ENCODE measurements around the gene NELL1. TPM values are rescaled to one million over a fixed set of nuclear protein-coding genes. Genes with fewer than 3 reads are reported as not detected.
A peak's percentile ranks its signal among the peaks of the same experiment; 100 is the strongest.

NELL1 gene
- total RNA-seq, 4 donors from 2014 or later: 0.27 TPM; not detected in 3

GRCh38 chr11:20670932-20671403 is 1.6 kb downstream of the NELL1 start:
- in situ Hi-C loops (cut with MboI; ENCODE audit: low pct_ligation_motif_present in 1 of 4, low pct_unique_long_range_greater_than_20kb in 1 of 4, low sequenced_read_pairs in 3 of 4): loop anchor here in 1 of 4 donors (25.0 kb wide), 1 partner anchor 841 kb away; no protein-coding TSS in a partner anchor
- TF ChIP-seq EP300 (IDR thresholded peaks at IDR 0.05; ENCODE audit: low read depth) (no peak), POLR2AphosphoS5 (IDR thresholded peaks at IDR 0.05) (no peak), POLR2A (IDR thresholded peaks at IDR 0.05) (no peak)
- Histone ChIP-seq H3K27me3 (peaks cover 75% of the 10 kb centered on the region), H3K27ac (no peak overlapping the region), H3K36me3 (no peaks in the 10 kb centered on the region), H3K4me3 (no peak overlapping the region), H3K4me1 (peaks cover 0 to 8% (median 6%) of the 10 kb centered on the region in 4 donors), H3K9me3 (no peaks in the 10 kb centered on the region)
- intact Hi-C loops (cut with DNase I; ENCODE audit: low total_unique reads): no loop called here
- WGBS, 2 donors (ENCODE audit: low coverage in 1 of 2): 33% methylated on average over 21 of the region's 21 CpGs; no CpG with 5 or more reads in 1 of the 2 donors
- DNase-seq: no peak

- 20 to 22% methylated on average over 2 to 6 of the region's 6 CpGs for WGBS, 2 donors (ENCODE audit: low coverage in 1 of 2)
- peaks cover 66% of the 10 kb centered on the region for H3K27me3 ChIP-seq
- no peaks in the 10 kb centered on the region for H3K36me3 ChIP-seq
- no peak overlapping the region for H3K4me3 ChIP-seq
- no peak for DNase-seq
- intact Hi-C loops (cut with DNase I; ENCODE audit: low total_unique reads): no loop called here
- H3K4me1 ChIP-seq: peaks cover 0 to 8% (median 6%) of the 10 kb centered on the region in 4 donors
- TF ChIP-seq POLR2A (IDR thresholded peaks at IDR 0.05) (no peak), EP300 (IDR thresholded peaks at IDR 0.05; ENCODE audit: low read depth) (no peak), CTCF (IDR thresholded peaks at IDR 0.05) (no peak), POLR2AphosphoS5 (IDR thresholded peaks at IDR 0.05) (no peak)
- no peak overlapping the region for H3K27ac ChIP-seq
- H3K9me3 ChIP-seq: no peaks in the 10 kb centered on the region
- in situ Hi-C loops (cut with MboI; ENCODE audit: low pct_ligation_motif_present in 1 of 4, low pct_unique_long_range_greater_than_20kb in 1 of 4, low sequenced_read_pairs in 3 of 4): loop anchor here in 1 of 4 donors (25.0 kb wide), 1 partner anchor 840 kb away; no protein-coding TSS in a partner anchor
Measured at GRCh38 chr11:20671856-20672546, 2.6 kb downstream of the NELL1 start.

- H3K4me1 ChIP-seq: peaks cover 0 to 8% (median 6%) of the 10 kb centered on the region in 4 donors
- H3K27ac ChIP-seq: no peak overlapping the region
- no peaks in the 10 kb centered on the region for H3K36me3 ChIP-seq
- in situ Hi-C loops (cut with MboI; ENCODE audit: low pct_ligation_motif_present in 1 of 4, low pct_unique_long_range_greater_than_20kb in 1 of 4, low sequenced_read_pairs in 3 of 4) (loop anchor here in 1 of 4 donors (25.0 kb wide), 1 partner anchor 840 kb away; no protein-coding TSS in a partner anchor), intact Hi-C loops (cut with DNase I; ENCODE audit: low total_unique reads) (no loop called here)
- 72% methylated on average over 2 of the region's 2 CpGs; no CpG with 5 or more reads in 1 of the 2 donors for WGBS, 2 donors (ENCODE audit: low coverage in 1 of 2)
- TF ChIP-seq POLR2A (IDR thresholded peaks at IDR 0.05) (no peak), CTCF (IDR thresholded peaks at IDR 0.05) (peak in 2 of 5 experiments; percentile 11 to 16)
- H3K27me3 ChIP-seq: peaks cover 61% of the 10 kb centered on the region
- H3K9me3 ChIP-seq: no peaks in the 10 kb centered on the region
- no peak overlapping the region for H3K4me3 ChIP-seq
- no peak for DNase-seq
Measured at GRCh38 chr11:20672575-20672974, 3.2 kb downstream of the NELL1 start.

- in situ Hi-C loops (cut with MboI; ENCODE audit: low pct_ligation_motif_present in 1 of 4, low pct_unique_long_range_greater_than_20kb in 1 of 4, low sequenced_read_pairs in 3 of 4): no loop called here
- TF ChIP-seq CTCF (IDR thresholded peaks at IDR 0.05): no peak
- TF ChIP-seq POLR2AphosphoS5 (IDR thresholded peaks at IDR 0.05): no peak
- TF ChIP-seq EP300 (IDR thresholded peaks at IDR 0.05; ENCODE audit: low read depth): no peak
- TF ChIP-seq POLR2A (IDR thresholded peaks at IDR 0.05): no peak
Measured at GRCh38 chr11:20676658-20677057, 7.3 kb downstream of the NELL1 start.

More at GRCh38 chr11:20676658-20677057, 7.3 kb downstream of the NELL1 start:
- intact Hi-C loops (cut with DNase I; ENCODE audit: low total_unique reads): no loop called here
- H3K4me3 ChIP-seq: no peak overlapping the region
- H3K27me3 ChIP-seq: peaks cover 20% of the 10 kb centered on the region
- no peaks in the 10 kb centered on the region for H3K9me3 ChIP-seq
- H3K36me3 ChIP-seq: no peaks in the 10 kb centered on the region
- DNase-seq: no peak
- no peak overlapping the region for H3K27ac ChIP-seq
- no peaks in the 10 kb centered on the region for H3K4me1 ChIP-seq
- WGBS, 2 donors (ENCODE audit: low coverage in 1 of 2): 90 to 100% methylated on average over 2 of the region's 2 CpGs

All from transverse colon (tissue), 4 donors.